HG03342 (cell line): ENCODE results near the gene EML6.
A peak's percentile ranks its signal among the peaks of the same experiment; 100 is the strongest.

Experiments used
- ATAC-seq: cut with Tn5 transposase; IDR thresholded peaks from one replicate; pipeline ENCODE4 v1.9.1; 2021; ENCODE audit warnings: mild to moderate bottlenecking, moderate library complexity; ENCODE audit not compliant: unreplicated experiment

Gene EML6

DNA sequence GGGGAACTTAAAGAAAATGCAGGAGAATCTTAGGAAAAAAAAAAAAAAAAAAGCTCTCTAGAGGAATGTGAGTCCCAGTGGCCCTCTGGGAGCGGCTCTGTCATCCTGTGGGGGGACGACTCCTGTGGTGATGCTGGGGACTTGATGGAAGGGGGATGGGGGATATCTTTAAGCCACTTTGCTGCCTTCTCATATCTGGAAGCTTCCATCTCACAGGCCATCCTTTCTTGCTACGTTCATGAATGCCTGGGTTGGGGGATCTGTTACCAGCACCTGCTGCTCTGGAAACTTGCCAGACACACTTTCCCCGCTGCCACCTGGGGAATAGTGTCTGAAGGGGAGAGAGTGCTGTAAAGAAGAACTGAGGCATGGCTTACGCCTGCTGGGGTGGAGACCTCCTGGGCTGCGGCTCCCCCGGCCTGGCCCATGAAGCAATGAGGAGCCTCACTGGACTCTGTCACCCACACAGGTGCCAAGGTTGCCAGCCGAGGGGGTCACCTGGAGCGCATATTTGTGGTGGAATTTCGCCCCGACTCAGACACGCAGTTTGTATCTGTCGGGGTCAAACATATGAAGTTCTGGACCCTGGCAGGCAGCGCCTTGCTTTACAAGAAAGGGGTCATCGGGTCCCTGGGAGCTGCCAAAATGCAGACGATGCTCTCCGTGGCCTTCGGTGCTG, 234.0 kb downstream of the EML6 start:
- no peak for ATAC-seq

DNA sequence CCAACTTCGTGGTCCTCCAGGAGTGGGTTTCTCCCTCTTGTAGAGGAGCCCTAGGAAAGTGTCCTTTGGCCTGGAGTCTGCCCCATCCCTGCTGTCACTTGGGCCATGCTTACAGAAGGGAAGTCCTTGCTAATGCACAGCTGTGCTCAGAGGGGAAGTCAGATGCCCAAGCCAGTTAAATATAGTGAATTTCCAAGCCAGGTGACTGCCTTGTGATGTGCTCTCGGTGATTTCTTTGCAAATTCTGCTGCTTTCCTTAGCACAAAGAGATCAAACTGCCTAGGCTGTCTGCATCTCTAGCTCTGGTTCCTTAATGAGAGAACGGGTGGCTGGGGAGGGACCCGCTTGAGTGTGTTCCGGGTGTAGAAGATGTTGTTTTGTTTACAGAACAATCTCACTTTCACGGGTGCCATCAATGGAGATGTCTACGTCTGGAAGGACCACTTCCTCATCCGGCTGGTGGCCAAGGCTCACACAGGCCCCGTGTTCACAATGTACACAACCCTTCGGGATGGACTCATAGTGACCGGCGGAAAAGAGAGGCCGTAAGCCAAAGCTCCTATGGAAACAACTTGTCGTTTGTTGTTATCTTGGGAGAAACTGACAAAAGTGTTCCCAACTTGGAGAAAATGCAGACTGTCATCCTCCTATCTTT, 235.4 kb downstream of the EML6 start:
- ATAC-seq = no peak

DNA sequence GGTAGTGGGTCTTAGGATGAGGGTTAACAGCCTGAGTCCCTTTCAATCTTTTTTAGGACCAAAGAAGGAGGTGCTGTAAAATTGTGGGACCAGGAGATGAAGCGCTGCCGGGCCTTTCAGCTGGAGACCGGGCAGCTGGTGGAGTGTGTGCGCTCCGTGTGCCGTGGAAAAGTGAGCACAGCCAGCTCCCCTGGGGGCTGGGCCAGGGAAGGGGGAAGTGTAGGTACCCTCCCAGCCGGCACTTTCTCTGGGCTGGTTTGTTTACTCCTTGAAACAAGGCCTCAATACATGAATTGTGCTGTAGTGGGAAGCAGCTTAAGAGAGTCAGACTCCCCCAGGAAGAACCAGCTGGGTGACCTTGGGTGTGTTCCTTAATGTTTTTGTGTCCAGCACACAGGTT, 236.7 kb downstream of the EML6 start:
- ATAC-seq = no peak

DNA sequence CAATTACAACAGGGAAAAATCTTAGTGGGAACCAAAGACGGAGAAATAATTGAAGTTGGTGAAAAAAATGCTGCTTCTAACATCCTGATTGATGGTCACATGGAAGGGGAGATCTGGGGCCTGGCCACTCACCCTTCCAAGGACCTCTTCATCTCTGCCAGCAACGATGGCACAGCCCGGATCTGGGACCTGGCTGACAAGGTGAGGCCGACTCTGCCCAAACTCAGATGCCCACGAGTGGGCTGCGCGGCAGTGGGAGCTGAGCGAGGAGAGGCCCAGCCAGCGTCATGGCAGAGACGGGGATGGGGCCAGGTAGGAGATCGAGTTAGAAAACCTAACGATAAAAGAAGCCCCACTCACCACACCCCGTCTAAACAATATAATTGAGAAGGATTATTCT, 239.0 kb downstream of the EML6 start:
- ATAC-seq = no peak

- ATAC-seq = no peak
Measured at GRCh38 chr2:54962935-54963440, 239.5 kb downstream of the EML6 start.

DNA sequence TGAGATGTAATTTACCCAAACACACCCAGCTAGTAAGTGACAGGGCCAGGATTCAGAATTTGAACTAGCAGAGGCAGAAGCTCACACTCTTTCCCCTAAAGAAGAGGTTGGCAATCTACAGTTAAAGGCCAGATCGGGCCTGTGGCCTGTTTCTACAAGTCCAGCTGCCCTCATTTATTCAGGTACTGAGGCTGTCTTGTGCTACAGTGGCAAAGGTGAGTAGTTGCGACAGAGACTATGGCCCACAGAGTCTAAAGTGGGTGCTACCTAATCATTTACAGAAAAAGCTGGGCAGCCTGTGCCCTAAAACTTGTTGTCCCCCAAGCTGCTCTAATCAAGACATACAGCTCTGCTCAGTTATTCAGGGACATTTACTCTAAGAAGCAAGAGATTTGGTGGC, 240.0 kb downstream of the EML6 start:
- ATAC-seq = no peak

DNA sequence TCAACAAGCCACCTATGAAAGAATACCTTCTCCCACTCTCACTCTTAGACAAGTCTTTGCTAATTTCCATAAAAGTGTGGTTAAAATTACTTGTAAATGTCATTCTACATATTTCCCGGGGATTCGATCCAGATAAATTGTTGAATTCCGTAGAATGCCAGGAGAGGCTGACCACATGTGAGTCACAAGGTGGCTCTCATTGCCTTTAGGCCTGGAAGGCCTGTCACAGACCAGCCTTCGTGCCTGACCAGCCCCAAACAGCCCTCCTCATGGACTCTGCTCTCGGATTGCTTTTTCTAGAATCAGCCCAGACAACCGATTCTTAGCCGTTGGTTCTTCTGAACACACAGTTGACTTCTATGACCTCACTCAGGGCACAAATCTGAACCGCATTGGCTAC, 240.8 kb downstream of the EML6 start:
- no peak for ATAC-seq

- no peak for ATAC-seq
Measured at GRCh38 chr2:54964816-54965215, 241.4 kb downstream of the EML6 start.

- ATAC-seq = no peak
Measured at GRCh38 chr2:54965425-54965824, 242.0 kb downstream of the EML6 start.

- ATAC-seq = no peak
Measured at GRCh38 chr2:54966165-54966832, 242.8 kb downstream of the EML6 start.

DNA sequence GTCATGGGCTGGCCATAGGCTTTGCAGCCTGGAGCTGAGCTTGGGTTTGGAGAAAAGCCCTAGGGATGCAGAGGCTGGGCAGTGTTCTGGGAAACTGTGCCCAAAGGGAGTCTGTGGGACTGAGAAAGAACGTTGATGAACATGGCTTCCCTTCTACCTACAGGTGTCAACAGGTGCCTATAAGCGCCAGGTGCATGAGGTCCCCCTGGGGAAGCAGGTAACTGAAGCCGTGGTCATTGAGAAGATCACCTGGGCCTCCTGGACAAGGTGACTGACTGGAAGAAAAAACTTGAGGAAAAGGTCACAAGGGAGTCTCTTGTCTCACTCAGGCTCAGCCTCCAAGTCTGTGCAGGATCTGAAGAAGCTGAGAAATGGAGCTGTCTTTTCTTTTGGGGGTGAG, 243.4 kb downstream of the EML6 start:
- ATAC-seq = no peak

DNA sequence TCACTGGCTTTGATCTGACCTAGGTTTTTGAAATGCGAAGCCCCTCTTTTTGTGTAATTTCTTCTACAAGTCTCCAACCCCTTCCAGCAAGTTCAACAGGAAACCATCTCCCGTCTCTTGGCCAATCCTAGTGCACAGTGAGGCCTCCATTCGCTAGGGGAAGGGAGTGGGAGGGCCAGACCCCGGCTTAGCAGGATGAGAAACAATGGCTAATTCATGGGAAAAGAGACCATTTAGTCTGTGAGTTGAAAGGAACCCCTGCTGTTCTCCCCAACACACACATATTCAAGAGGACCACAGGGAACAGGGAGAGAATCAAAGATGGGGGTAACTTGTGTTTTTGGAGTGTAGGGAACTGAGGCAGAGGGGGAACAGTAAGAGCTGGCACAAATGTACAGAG, 243.8 kb downstream of the EML6 start:
- ATAC-seq = no peak

DNA sequence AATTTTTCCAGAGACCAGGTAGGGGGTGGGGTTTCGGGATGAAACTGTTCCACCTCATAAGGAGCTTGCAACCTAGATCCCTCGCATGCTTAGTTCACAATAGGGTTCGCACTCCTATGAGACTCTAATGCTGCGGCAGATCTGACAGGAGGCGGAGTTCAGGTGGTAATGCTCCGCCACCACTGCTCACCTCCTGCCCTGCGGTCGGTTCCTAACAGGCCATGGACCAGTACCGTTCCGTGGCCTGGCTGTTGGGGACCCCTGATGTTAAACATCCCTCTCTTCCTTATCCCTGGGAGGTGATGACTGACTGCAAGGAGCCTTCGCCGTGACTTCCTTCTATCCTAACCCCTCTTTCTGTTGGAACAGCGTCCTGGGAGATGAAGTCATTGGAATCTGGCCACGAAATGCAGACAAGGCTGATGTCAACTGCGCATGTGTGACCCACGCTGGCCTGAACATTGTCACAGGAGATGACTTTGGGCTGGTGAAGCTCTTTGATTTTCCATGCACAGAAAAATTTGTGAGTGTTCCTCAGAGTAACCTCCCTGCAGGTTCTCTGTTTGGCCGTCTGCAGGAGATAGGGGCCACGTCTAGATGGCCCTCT, 244.4 kb downstream of the EML6 start:
- no peak for ATAC-seq

DNA sequence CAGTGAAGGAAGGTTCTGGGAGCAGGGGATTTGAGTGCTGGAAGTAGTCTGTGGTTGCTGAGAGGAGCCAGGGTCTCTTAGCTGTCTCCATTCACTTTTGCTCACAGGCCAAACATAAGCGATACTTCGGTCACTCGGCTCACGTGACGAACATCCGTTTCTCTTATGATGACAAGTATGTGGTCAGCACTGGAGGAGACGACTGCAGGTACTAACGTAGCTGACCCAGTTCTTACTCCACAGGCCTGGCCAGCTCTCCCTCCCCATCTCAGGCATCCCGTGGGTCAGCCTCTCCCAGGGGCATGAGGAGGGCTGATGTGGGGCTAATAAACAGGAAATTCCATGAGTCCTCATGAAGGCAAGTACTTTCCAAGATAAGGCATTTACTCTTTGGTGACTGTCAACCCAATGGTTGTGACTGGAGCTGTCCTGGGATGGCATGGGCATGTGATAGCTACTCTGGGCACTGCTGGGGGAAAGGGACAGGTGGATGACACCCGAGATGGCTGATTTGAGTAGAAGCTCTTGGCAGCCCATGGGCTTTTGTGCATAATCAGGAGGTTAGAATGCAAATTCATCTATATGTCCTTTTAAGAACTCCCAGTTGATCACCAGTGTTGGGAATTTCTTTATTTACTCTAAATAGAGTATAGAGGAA, 245.2 kb downstream of the EML6 start:
- ATAC-seq = no peak

GRCh38 chr2:54969295-54969939, 246.0 kb downstream of the EML6 start:
- ATAC-seq = no peak

DNA sequence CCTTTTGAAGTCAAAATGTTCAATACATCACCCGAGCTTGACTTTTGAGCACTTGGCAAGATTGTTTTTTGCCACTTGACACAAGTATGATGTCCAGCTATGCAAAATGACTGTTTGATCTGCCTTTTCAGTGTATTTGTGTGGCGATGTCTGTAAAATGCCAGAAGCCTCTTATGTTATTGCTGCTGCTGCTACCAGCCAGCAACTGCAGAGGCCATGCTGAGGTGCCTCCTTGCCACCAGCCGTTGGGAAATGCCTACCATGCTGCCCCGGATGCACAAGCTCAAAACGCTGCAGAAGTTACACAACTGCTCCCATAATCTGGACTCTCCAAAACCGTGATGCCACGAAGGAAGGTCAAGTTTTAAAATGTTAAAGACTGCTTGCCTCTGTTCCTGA, 246.5 kb downstream of the EML6 start:
- ATAC-seq = no peak

- no peak for ATAC-seq
Measured at GRCh38 chr2:54975175-54975574, 251.7 kb downstream of the EML6 start.

DNA sequence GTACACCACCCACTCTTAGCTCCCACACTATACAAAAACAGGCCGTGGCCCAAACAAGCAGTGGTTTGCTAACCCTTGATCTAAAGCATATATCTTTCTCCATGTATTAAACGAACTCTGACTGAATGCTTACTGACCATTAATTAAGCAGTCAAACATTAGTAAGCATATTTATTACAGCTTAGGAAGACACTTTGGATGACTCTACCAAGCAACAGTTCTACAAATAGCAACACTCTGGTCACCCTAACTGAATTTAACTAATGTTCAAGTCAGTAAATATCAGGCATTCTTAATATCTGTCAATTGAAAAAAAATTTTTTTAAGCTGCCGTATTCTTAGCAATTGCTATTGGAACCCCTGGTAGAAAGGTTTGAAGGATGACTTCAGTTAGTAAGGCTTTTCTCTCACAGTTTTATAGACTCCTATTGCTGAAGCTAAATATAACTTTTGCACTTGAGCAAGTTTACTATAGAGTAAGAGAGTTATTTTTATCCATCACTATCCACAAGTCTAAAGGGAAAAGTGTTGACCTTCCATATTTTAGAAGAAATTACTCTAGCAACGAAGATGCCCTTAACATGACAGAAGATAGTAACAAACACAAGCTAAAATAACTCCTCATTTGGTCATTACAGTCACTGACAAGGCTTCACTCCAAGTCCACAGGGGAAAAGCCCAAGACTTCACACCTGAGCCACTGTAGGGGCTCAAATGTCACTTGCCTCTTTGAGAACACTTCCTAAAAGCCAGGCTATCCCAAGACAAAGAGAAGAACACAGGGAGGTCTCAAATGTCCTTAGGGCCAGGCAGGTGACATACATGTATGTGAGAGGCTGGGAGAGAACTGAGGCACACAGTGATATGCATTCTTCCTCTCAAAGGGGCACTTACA, 252.4 kb downstream of the EML6 start:
- ATAC-seq = no peak

DNA sequence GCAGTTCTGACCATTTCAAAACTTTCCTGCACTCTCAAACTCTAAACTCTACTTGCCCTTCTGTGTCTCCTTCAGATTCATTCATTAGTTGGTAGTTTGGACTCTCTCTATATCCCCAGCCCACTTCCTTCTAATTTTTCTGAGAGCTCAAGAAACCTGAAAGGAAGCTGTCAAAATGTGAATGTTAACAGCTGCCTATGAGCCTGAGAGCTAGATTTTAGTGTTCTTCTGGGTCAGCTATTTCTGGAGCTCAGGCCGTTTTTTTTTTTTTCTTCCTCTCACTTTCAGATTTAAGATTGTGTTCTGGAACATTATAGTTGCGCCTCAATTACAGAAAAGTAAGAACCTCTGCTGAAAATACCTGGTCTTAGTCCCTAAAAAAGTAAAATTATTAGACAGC, 253.7 kb downstream of the EML6 start:
- peak; percentile 91 for ATAC-seq
